HG02973 (cell line): ENCODE measurements around the gene ARNT2.

Experiments
- ATAC-seq: cut with Tn5 transposase; IDR thresholded peaks from one replicate; pipeline ENCODE4 v1.9.1; 2021; ENCODE audit warnings: moderate library complexity; ENCODE audit not compliant: unreplicated experiment

The ARNT2 gene

GRCh38 chr15:80405970-80406369, 1.8 kb downstream of the ARNT2 start:
- ATAC-seq = no peak

DNA sequence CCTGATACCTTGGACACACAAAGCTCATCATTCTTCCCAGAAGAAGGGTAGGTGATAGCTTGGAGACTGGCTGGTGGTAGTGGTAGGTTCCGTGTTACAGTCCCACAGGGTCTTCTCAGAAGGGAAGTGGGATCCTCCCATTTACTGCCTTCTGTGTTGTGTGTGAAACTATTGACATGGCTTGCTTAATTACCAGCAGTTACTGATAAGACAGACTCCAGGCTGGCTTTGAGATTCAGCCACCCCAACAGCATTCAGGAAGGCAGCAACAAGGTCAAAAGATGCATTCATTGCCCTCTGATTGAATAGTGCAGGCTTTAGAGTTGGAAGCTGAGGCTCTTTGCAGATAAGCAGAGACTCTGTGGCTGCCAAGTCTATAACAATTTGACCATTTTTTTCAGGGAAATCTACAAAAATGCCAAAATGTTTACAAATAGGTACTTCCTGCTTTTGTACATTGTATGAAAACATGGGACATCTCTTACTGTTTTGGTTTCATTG, 7.7 kb downstream of the ARNT2 start:
- ATAC-seq = no peak

DNA sequence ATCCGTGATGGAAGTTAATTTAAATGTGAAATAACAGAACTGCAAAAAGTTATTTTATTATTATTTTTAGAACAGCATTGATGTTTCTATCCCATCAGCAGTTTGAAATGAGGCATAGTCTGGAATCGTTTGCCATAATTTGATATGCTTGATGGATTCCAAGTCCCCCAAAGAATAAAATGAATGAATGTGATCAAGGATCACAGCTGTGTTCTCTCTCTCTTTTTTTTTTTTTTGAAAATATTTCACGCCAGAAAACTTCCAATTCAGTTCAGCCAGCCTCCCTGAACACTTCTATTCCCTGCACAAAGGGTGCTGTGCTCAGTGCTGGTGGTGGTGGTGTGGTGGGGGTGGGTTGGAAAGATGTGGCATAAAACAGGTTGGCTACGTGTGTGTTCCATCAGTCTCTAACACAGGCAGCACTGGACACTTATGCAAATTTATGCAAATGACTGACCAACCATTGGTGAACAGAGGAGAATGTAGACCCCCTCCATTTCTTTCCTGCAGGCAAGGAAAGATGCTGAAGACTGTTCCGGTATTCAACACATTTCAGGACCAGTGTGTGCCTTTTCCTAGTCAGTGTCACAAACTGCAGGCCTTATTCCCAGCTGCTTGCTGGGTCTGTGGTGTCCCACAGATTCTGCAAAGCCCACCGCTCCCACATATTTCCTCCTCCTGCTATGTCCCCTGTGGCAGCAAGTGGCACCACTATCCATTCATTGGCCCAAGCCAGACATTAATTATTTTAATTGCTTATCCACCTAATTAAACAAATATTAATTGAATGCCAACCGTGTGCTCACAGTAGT, 10.6 kb downstream of the ARNT2 start:
- no peak for ATAC-seq

- no peak for ATAC-seq
Measured at GRCh38 chr15:80415358-80415670, 11.1 kb downstream of the ARNT2 start.

DNA sequence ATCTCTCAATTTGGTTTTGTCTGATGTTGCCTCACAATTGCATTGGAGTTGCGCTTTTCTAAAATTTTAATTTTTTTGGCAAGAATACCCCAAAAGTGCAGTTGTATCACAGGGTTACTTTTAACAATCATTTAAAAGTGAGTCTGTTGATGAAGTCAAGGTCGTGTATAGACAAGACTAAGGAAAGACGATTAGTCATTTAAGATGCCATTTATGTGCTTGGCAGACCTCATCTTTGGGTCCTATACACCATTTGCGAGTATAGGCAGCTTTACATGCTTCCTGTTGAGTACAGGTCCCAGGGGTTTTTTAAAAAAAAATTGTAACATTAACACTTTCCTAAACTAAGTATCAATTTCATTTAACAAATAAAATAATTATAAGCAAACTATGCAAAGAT, 12.5 kb downstream of the ARNT2 start:
- ATAC-seq = no peak

DNA sequence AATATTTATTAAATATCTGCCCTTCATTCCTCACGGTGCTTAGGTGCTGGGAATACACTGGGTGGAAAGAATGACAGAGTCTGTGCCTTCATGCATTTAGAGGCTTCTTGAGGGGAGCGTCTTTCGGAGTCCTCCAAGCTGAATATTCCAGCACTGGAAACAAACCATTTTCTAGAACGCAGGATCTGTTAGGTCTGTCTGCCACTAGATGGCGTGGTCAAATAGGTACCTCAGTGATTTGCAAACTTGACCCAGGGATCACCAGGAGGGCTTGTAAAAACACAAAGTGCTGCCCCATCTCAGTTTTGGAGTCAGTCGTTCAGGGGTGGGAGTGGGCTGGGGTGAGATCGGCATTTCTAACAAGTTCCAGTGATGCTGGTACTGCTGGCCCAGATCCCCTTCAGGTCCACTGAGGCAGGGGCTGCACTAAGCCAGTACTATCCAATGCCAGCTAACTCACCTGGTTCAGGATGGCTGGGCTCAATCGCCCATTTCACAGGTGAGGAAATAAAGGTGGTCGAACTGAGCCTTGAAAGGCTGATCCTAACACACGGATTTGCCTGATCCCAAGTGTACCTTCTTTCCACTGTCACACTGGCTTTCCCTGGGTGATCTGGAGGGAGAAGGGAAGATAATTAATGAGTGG, 14.8 kb downstream of the ARNT2 start:
- ATAC-seq = no peak

GRCh38 chr15:80419546-80419945, 15.4 kb downstream of the ARNT2 start:
- no peak for ATAC-seq

- no peak for ATAC-seq
Measured at GRCh38 chr15:80420658-80421057, 16.5 kb downstream of the ARNT2 start.

DNA sequence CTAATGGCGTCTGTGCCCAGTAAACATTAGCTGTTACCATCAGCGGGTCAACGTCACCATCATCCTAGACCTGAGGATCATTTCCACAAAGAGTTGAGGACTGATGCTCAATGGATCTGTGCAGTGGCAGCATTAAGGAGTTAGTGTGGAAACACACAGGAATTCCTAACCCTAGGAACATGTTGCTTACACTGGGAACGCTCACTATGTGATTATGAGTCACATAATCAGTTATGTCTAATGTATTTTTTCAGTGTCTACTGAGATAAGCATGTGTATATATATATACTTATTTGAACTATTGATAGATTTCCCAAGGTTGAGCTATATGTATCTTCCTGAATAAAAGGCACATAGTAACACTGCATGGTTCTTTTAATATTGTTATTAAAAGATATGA, 19.0 kb downstream of the ARNT2 start:
- no peak for ATAC-seq

DNA sequence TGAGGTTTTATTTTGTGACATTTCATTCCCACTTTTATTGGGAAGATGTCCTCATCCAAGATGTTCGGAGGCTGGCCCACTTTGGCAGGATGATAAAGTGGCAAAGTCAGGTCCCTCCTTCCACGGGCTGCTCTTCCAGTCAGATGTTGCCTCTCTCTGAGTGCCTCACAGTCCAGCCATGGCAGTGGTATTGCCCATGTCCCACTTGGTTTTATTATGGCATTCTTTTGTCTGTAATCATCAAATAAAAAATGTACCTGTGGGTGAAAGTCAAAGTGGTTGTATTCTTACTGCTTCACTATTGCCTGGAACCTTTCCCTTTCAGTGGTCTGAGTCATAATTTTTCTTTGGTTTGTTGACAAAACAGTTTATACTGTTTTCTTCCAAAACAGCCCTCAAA, 20.2 kb downstream of the ARNT2 start:
- ATAC-seq = no peak

- no peak for ATAC-seq
Measured at GRCh38 chr15:80426316-80426715, 22.1 kb downstream of the ARNT2 start.

GRCh38 chr15:80429964-80430363, 25.8 kb downstream of the ARNT2 start:
- no peak for ATAC-seq

GRCh38 chr15:80431635-80432344, 27.6 kb downstream of the ARNT2 start:
- ATAC-seq = no peak

- no peak for ATAC-seq
Measured at GRCh38 chr15:80432345-80432702, 28.1 kb downstream of the ARNT2 start.

GRCh38 chr15:80433836-80434235, 29.7 kb downstream of the ARNT2 start:
- no peak for ATAC-seq

- ATAC-seq = no peak
Measured at GRCh38 chr15:80434926-80435720, 30.9 kb downstream of the ARNT2 start.

- ATAC-seq = no peak
Measured at GRCh38 chr15:80436511-80437307, 32.5 kb downstream of the ARNT2 start.

DNA sequence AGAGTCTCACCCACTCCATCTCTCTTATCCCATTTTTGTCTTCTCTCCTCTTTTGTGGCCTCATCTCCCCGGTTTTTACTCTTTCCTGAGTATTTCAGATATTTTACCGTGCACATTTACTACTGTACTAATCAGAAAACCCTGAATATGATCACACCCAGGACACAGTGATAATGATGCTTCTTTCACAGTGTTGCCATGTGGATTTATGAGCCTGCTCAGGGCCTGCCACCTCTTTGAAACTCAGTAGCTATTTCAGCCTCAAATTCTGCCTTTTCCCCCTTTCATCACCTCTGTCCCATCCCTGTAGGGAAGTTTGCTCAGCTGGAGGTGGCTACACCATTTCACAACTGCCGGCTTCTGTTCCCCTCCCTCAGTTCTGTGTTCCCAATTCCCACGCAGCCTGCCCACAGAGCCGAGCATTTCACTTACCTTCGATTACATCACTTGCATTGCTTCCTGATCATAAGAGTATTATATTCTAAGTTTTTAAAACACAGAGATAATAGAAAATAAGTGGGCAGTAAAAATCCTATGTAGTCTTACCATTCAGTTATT, 33.2 kb downstream of the ARNT2 start:
- ATAC-seq = no peak

DNA sequence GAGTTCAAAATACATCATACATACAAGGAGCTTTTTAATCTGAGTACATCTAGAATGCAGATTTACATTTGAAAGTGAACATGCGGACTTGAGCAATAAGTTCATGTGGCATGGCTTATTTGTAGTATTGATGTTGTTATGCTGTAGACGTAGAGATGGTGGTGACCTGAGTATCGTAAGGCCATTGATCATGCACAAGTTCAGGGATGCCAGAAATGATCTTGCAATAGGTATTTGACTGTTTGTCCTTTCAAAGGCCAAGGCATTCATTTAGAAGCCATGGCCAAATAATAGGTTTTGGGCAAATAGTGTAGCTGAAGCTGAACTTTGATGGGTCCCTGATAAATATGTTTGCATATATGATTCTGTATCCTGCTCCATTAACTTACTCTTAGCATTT, 35.0 kb downstream of the ARNT2 start:
- ATAC-seq = no peak

DNA sequence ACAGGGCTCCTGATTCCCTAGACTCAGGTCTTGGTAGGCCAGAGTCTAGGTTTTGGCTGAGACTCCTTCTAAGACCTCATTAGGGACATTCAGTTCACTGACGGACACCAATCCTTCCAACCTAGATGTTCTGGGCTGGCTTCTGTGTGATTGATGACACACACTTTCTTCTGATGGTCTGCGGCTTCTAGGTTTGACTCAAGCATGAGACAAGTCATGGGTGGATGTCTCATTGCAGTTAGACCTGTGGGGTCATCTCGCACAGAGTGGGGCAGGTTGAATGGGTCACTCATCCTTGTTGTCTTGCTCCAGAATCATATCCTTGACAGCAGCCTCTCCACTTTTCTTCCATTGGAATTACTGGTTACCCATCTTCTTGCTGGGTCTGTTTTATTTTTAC, 35.8 kb downstream of the ARNT2 start:
- no peak for ATAC-seq
